Measurements from ENCODE around the gene NKX1-2.

GRCh38 chr10:124419635-124420034 lies 30.2 kb downstream of the NKX1-2 start:
- TF ChIP-seq EZH2phosphoT487 (IDR thresholded peaks at IDR 0.05; ENCODE audit: low read length), result no peak
- TF ChIP-seq, protein P1, sequence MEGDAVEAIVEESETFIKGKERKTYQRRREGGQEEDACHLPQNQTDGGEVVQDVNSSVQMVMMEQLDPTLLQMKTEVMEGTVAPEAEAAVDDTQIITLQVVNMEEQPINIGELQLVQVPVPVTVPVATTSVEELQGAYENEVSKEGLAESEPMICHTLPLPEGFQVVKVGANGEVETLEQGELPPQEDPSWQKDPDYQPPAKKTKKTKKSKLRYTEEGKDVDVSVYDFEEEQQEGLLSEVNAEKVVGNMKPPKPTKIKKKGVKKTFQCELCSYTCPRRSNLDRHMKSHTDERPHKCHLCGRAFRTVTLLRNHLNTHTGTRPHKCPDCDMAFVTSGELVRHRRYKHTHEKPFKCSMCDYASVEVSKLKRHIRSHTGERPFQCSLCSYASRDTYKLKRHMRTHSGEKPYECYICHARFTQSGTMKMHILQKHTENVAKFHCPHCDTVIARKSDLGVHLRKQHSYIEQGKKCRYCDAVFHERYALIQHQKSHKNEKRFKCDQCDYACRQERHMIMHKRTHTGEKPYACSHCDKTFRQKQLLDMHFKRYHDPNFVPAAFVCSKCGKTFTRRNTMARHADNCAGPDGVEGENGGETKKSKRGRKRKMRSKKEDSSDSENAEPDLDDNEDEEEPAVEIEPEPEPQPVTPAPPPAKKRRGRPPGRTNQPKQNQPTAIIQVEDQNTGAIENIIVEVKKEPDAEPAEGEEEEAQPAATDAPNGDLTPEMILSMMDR (IDR thresholded peaks at IDR 0.05; ENCODE audit: low read length), result no peak
- TF ChIP-seq EZH2 (optimal IDR thresholded peaks at IDR 0.05; ENCODE audit: low read depth, low read length), result no peak
